Measurements from ENCODE around the gene LRRC3C. TPM values are rescaled to one million over a fixed set of nuclear protein-coding genes. Genes with fewer than 3 reads are reported as not detected.

The LRRC3C gene
- total RNA-seq, 1 experiment from 2014 or later = not detected

DNA sequence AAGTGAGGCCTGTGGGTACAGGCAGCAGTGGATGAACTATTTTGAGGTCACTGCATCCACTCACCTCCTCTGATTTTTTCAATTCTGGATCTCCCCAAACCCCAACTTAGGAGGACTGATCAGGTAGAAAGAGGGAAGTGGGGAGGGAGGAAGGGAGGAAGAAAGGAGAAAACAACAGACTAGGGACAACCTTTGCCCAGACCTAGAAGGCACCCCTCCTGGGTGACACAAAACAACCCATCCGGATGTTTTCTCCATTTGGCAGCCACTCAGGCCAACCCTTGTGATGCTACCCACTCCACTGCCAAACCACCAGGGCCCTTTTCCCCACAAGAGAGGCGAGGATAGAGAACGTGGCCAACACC is 2.9 kb upstream of the LRRC3C start:
- TF ChIP-seq, protein P1, sequence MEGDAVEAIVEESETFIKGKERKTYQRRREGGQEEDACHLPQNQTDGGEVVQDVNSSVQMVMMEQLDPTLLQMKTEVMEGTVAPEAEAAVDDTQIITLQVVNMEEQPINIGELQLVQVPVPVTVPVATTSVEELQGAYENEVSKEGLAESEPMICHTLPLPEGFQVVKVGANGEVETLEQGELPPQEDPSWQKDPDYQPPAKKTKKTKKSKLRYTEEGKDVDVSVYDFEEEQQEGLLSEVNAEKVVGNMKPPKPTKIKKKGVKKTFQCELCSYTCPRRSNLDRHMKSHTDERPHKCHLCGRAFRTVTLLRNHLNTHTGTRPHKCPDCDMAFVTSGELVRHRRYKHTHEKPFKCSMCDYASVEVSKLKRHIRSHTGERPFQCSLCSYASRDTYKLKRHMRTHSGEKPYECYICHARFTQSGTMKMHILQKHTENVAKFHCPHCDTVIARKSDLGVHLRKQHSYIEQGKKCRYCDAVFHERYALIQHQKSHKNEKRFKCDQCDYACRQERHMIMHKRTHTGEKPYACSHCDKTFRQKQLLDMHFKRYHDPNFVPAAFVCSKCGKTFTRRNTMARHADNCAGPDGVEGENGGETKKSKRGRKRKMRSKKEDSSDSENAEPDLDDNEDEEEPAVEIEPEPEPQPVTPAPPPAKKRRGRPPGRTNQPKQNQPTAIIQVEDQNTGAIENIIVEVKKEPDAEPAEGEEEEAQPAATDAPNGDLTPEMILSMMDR (IDR thresholded peaks at IDR 0.05; ENCODE audit: unreplicated experiment) = no peak
- no peaks in the 10 kb centered on the region for H3K9me3 Mint-ChIP-seq (ENCODE audit: low read depth, unreplicated experiment)
- no peak overlapping the region for H3K4me3 Mint-ChIP-seq (ENCODE audit: low read depth, unreplicated experiment)
- peaks cover 91% of the 10 kb centered on the region for H3K36me3 Mint-ChIP-seq (ENCODE audit: insufficient read depth, unreplicated experiment)
- BruUV-seq (replicated peaks) = no TSS peak
- no peak for DNase-seq
- peaks cover 54% of the 10 kb centered on the region for H3K4me1 Mint-ChIP-seq (ENCODE audit: low read depth, unreplicated experiment)
- CTCF ChIA-PET = interaction anchor here (0.5 to 109.6 kb wide), 28 partner anchors 11 to 493 kb away, joined by 3 to 8195 read pairs (median 11); partner anchors contain the start of genes CSF3, ERBB2, GRB7 and GSDMA
- H3K27ac Mint-ChIP-seq (ENCODE audit: unreplicated experiment) = no peak overlapping the region
- intact Hi-C loops (cut with micrococcal nuclease; ENCODE audit: unreplicated experiment) = loop anchor here (5.0 to 10.0 kb wide), 2 partner anchors 360 to 493 kb away; partner anchors contain the start of genes CDC6 and TOP2A
- no peaks in the 10 kb centered on the region for H3K27me3 Mint-ChIP-seq (ENCODE audit: unreplicated experiment)

DNA sequence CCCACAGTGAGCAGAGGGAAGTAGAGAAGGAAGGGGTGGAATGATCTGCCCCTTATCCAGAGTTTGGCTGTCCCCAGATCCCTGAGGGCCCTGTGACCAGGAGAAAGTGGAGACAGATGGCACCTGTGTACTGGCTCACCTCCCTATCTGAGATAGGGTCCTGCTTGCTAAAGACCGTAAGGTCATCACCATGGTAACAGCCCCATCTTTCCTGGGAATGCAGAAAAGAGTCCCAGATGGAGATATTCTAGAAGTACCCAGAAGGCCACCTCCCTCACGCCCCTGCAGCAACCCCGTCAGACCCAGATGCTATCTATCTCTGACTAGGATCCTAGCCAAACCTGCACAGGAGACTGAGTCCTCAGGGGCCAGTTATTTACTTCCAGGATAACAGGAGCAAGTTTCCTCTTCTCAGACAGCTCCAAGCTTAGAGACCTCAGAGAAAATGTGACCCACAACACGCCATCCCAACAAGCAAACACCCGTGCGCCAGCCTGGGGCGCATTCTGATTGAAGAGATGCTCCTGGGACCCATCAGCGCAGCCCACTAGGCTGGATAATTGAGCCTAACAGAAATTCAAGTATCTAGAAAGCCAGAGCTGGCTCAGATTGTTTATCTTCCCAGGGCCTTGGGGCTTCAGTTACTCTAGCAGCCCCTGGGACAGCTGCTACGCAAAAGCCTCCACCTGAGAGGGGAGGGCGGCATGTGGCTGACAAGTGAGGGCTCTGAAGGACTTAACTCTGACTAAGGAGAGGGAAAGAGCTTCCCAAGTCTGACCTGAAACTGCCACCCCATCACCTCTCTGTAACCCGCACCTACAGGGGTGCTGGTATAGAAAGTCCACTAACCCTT is 2.0 kb upstream of the LRRC3C start:
- CTCF ChIA-PET = interaction anchor here (0.5 to 109.6 kb wide), 46 partner anchors 11 to 673 kb away, joined by 3 to 8195 read pairs (median 10); partner anchors contain the start of genes CSF3, ERBB2, GRB7 and GSDMA
- Mint-ChIP-seq H3K9me3 (ENCODE audit: low read depth, unreplicated experiment) (no peaks in the 10 kb centered on the region), H3K27ac (ENCODE audit: unreplicated experiment) (peak overlapping the region; percentile 66), H3K4me1 (ENCODE audit: low read depth, unreplicated experiment) (peaks cover 60% of the 10 kb centered on the region), H3K36me3 (ENCODE audit: insufficient read depth, unreplicated experiment) (peaks cover 90% of the 10 kb centered on the region), H3K4me3 (ENCODE audit: low read depth, unreplicated experiment) (peak overlapping the region; percentile 74), H3K27me3 (ENCODE audit: unreplicated experiment) (no peaks in the 10 kb centered on the region)
- DNase-seq = peak; percentile 72
- intact Hi-C loops (cut with micrococcal nuclease; ENCODE audit: unreplicated experiment) = loop anchor here (5.0 to 10.0 kb wide), 2 partner anchors 359 to 492 kb away; partner anchors contain the start of genes CDC6 and TOP2A
- TF ChIP-seq, protein P1 (IDR thresholded peaks at IDR 0.05; ENCODE audit: unreplicated experiment) = no peak
- BruUV-seq (replicated peaks) = no TSS peak

DNA sequence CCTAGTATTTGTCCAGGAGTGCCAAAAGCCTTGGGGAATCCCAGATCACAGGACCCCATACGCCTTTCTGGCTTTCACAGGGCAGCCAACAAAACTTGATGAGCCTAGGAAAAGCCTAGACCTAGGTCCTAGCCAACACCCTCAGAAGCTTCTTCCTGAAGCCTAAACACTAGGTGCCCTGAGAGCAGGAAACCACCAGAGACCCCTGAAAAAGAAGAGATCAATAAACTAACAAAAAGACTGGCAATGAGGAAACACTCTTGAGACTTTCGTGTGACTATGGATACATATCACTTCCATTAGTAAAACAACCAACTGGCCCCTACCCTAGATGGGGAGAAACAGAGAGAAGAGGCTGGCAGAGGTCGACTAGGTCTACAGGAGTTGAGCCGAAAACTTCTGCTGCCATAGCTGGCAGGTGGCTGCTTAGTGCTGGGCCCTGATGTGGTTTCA is 1.4 kb upstream of the LRRC3C start:
- CTCF ChIA-PET = interaction anchor here (0.5 to 109.6 kb wide), 48 partner anchors 10 to 612 kb away, joined by 3 to 8195 read pairs (median 9); partner anchors contain the start of genes CSF3, ERBB2, GRB7 and GSDMA
- peak; percentile 71 for DNase-seq
- peak overlapping the region; percentile 74 for H3K4me3 Mint-ChIP-seq (ENCODE audit: low read depth, unreplicated experiment)
- peaks cover 83% of the 10 kb centered on the region for H3K36me3 Mint-ChIP-seq (ENCODE audit: insufficient read depth, unreplicated experiment)
- peak overlapping the region; percentile 66 for H3K27ac Mint-ChIP-seq (ENCODE audit: unreplicated experiment)
- TF ChIP-seq, protein P1 (IDR thresholded peaks at IDR 0.05; ENCODE audit: unreplicated experiment) = no peak
- intact Hi-C loops (cut with micrococcal nuclease; ENCODE audit: unreplicated experiment) = loop anchor here (5.0 to 10.0 kb wide), 2 partner anchors 359 to 491 kb away; partner anchors contain the start of genes CDC6 and TOP2A
- no peaks in the 10 kb centered on the region for H3K27me3 Mint-ChIP-seq (ENCODE audit: unreplicated experiment)
- no peaks in the 10 kb centered on the region for H3K9me3 Mint-ChIP-seq (ENCODE audit: low read depth, unreplicated experiment)
- peaks cover 60% of the 10 kb centered on the region for H3K4me1 Mint-ChIP-seq (ENCODE audit: low read depth, unreplicated experiment)
- BruUV-seq (replicated peaks) = TSS peak; percentile 10

DNA sequence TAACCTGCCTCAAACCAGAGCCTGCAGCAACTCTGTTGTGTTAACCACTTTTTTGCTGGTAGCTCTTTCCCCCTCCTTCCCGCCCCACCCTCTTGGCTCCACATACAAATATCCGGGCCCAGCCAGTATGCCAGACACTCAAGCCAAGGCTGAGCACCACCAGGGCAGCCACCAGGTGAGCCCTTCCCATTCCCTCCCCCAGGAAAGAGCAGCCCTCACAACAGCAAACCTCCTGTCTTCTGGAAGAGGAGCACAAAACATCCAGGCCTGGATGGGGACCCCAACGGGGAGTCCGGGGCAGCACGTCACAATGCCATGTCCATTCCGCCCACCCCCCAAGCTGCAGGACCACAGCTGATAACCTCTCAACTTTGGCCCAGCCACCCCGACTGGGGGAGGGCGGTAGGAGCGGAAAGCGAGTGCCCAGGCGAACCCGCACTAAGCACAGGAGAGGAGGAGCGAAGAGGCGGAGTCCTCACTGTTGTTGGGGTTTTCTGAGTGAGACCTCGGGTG is 888 bp upstream of the LRRC3C start:
- peak overlapping the region; percentile 66 for H3K27ac Mint-ChIP-seq (ENCODE audit: unreplicated experiment)
- TF ChIP-seq, protein P1 (IDR thresholded peaks at IDR 0.05; ENCODE audit: unreplicated experiment) = no peak
- peak overlapping the region; percentile 74 for H3K4me3 Mint-ChIP-seq (ENCODE audit: low read depth, unreplicated experiment)
- BruUV-seq (replicated peaks) = no TSS peak
- H3K9me3 Mint-ChIP-seq (ENCODE audit: low read depth, unreplicated experiment) = no peaks in the 10 kb centered on the region
- intact Hi-C loops (cut with micrococcal nuclease; ENCODE audit: unreplicated experiment) = loop anchor here (1.0 to 10.0 kb wide), 4 partner anchors 220 to 491 kb away; partner anchors contain the start of genes CDC6, PGAP3 and TOP2A
- no peaks in the 10 kb centered on the region for H3K27me3 Mint-ChIP-seq (ENCODE audit: unreplicated experiment)
- peaks cover 78% of the 10 kb centered on the region for H3K36me3 Mint-ChIP-seq (ENCODE audit: insufficient read depth, unreplicated experiment)
- DNase-seq = no peak
- H3K4me1 Mint-ChIP-seq (ENCODE audit: low read depth, unreplicated experiment) = peaks cover 60% of the 10 kb centered on the region
- CTCF ChIA-PET = interaction anchor here (0.5 to 109.6 kb wide), 63 partner anchors 9 to 1753 kb away, joined by 3 to 8195 read pairs (median 7); partner anchors contain the start of genes CSF3, ERBB2, GRB7 and GSDMA
